H1 (cell line): Measurements from ENCODE around the gene CDPF1. TPM values are rescaled to one million over a fixed set of nuclear protein-coding genes. Genes with fewer than 3 reads are reported as not detected.

Source experiments
- CHD2 ChIP-seq: IDR thresholded peaks from 2 replicates; pipeline ENCODE4 v1.6.1; 2012; ENCODE audit warnings: low read length, improper control_type of control experiment
- HDAC2 ChIP-seq, 2 experiments: fragments of 300-600 bp in 1 of 2; sonication (generic) in 1 of 2; IDR thresholded peaks; 2 replicates each; pipeline ENCODE4 v1.6.1; 2011 to 2012; ENCODE audit warnings: low read depth in 2 of 2, low read length in 2 of 2, mild to moderate bottlenecking in 2 of 2, moderate library complexity in 2 of 2, borderline replicate concordance in 1 of 2, inconsistent platforms in 1 of 2
- polyA plus RNA-seq, 7 experiments: library from polyadenylated mRNA; depleted of rRNA in 3 of 7; stranded (reverse) in 5 of 7; unstranded in 2 of 7; fragments of >200 nt in 5 of 7; fragments of 200-250 nt in 2 of 7; gene quantifications; 1 replicate in 5 of 7; 2 replicates in 1 of 7; 4 replicates in 1 of 7; pipeline versions ENCODE4 v1.2.1 to v1.2.3, GENCODE V29; 2011 to 2013; ENCODE audit warnings: missing spikeins in 2 of 7, mixed read lengths in 2 of 7
- total RNA-seq: library from RNA; stranded (reverse); fragmentation: NEBNext Ultra II Directional; extraction: Animal tissue kit (Norgen Biotek cat#: 25700); gene quantifications from 2 replicates; pipeline ENCODE4 v1.2.1, GENCODE V29; 2021
- TF ChIP-seq, protein P1 (sequence below): IDR thresholded peaks from 2 replicates; pipeline ENCODE4 v1.6.1; 2011; ENCODE audit warnings: low read depth, mild to moderate bottlenecking, low read length; ENCODE audit not compliant: insufficient read depth

The CDPF1 gene
- total and polyA plus RNA-seq, 2 of the 8 experiments (the other 6 are each of a cell fraction or from before 2014, with no cell fraction given): 9.7 to 13.7 TPM

DNA sequence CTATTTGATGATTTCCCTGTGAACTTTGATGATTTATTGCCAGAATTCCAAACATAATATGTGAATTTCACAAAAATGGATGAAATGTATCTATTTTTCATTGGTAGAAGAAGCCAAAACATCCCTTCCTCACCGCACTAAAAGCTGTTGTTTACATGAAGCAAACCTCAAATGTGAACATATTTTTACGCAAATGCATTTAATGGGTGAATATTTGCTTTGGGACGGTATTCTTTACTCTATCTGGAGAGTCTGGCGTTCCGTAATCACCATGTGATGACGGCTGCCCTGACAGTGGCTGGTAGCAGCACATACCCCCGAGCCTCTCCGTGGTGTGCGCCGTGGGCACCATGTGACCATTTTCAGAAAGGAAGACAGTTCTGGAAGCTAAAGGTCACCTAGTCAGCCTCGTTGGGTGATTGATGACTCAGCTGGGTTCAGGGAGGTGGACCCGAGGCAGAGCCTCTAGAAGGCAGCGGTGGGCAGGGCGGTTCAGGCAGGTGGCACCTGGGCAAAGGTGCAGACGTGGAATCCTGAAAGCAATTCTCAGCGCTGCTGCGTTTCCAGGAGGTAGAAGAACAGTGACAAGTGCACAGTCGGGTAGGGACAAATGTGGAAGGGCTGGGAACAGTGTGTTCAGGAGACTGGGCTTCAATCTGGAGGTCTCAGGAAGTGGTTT lies 54.5 kb downstream of the CDPF1 start (continued):
- TF ChIP-seq, protein P1, sequence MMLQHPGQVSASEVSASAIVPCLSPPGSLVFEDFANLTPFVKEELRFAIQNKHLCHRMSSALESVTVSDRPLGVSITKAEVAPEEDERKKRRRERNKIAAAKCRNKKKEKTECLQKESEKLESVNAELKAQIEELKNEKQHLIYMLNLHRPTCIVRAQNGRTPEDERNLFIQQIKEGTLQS: no peak
- TF ChIP-seq HDAC2 (IDR thresholded peaks at IDR 0.05; ENCODE audit: borderline replicate concordance in 1 of 2, low read depth in 2 of 2, low read length in 2 of 2): no peak
- TF ChIP-seq CHD2: no peak

Other genes with a start within 250 kb of the CDPF1 start
- gene PPARA, start 99.8 kb downstream of the CDPF1 start, total RNA-seq: 8.2 and 10.0 TPM in 2 replicates
- 3.1 and 3.3 TPM in 2 replicates for gene PPARA, start 99.8 kb downstream of the CDPF1 start, polyA plus RNA-seq (2011; rRNA removed)
- gene PKDREJ, start 13.1 kb upstream of the CDPF1 start, total RNA-seq: 0.04 and 0.11 TPM in 2 replicates
- 0.02 TPM in 2 replicates for gene PKDREJ, start 13.1 kb upstream of the CDPF1 start, polyA plus RNA-seq (2011; rRNA removed)
- 25.3 and 30.0 TPM in 2 replicates for gene TTC38, start 17.7 kb upstream of the CDPF1 start, total RNA-seq
- gene TTC38, start 17.7 kb upstream of the CDPF1 start, polyA plus RNA-seq (2011; rRNA removed): 34.8 and 40.8 TPM in 2 replicates
- 38.6 and 40.6 TPM in 2 replicates for gene GTSE1, start 46.6 kb upstream of the CDPF1 start, total RNA-seq
- gene GTSE1, start 46.6 kb upstream of the CDPF1 start, polyA plus RNA-seq (2011; rRNA removed): 17.5 and 25.7 TPM in 2 replicates
- 67.7 and 70.6 TPM in 2 replicates for gene TRMU, start 85.4 kb upstream of the CDPF1 start, total RNA-seq
- gene TRMU, start 85.4 kb upstream of the CDPF1 start, polyA plus RNA-seq (2011; rRNA removed): 43.4 and 52.9 TPM in 2 replicates